EL (cell line): ENCODE measurements around the gene ZNF335.
A peak's percentile ranks its signal among the peaks of the same experiment; 100 is the strongest.
"Not testable (repeated sequence)": the region's sequence is repeated elsewhere in the genome, so short reads cannot be mapped to it uniquely, and the experiment has no call there.

Source experiments
- DNase-seq: peaks from one replicate; pipeline ENCODE4 v3.0.0-alpha.2; 2016

Gene ZNF335

DNA sequence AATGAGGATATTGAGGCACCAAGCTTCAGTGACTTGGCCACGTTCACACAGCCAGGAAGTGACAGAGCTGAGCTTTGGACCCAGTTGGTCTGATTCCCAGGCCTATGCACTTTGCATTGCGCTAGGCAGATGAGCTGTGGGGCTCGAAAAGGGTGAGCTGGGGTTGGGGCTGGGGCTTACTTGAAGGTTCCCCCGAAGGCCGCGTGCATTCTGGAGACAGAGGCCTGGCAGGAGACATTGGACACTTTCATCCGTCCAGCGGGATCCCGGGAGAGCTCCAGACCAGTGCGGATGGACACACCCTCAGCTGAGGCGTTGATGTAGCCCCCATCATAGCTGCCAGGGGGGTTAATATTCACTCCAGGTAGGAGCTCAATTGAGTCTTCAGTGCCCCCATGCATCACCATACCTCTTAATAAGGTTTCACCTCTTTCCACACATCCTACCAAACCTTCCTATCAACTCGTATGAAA lies 62.6 kb downstream of the ZNF335 start:
- no peak for DNase-seq

DNA sequence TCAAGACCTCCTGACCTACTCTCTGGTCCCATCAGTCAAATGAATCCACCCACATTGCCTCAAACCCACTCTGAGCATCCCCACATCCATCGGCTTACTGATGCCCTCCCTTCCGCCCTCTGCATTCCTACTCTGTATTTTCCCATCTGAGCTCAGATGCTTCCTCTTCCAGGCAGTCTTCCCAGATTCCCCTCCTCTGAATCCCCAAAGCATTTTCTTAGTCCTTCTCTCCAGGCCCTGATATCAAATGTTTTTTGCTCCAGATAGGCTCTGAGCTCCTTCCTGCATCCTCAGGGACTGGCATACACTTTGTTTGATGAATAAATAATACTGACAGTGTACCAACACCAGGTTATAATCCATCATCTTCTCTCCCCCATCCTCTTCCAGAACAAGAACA lies 63.9 kb downstream of the ZNF335 start:
- DNase-seq: no peak

DNA sequence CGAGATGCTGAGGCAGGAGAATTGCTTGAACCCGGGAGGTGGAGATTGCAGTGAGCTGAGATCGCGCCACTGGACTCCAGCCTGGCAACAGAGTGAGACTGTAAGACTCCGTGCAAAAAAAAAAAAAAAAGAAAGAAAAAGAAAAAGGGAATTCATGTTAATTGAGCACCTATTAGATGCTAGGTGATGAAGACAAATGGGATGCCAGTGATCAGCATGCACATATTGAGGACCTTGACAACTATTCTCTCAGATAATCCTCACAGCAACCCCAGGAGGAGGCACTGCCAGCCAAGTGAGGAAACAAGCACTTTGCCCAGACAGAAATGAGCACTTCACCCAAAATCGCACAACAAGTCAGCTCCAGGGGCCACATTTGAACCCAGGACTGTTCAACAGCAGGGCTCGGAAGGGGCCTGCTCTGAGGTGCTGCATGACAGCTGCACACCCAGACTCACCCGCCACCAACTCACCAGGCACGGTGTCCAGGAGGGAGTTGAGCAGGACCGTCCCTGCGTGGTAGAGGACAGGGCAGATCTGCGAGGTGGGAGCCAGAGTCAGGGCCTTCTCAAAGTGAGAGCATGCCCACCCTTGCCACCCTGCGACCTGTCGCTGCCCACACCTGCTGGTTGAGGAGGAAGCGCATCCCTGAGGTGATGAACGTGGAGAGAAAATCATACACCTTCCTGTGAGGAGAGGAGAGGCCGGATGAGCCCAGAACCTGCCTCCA lies 64.6 kb downstream of the ZNF335 start:
- no peak for DNase-seq

DNA sequence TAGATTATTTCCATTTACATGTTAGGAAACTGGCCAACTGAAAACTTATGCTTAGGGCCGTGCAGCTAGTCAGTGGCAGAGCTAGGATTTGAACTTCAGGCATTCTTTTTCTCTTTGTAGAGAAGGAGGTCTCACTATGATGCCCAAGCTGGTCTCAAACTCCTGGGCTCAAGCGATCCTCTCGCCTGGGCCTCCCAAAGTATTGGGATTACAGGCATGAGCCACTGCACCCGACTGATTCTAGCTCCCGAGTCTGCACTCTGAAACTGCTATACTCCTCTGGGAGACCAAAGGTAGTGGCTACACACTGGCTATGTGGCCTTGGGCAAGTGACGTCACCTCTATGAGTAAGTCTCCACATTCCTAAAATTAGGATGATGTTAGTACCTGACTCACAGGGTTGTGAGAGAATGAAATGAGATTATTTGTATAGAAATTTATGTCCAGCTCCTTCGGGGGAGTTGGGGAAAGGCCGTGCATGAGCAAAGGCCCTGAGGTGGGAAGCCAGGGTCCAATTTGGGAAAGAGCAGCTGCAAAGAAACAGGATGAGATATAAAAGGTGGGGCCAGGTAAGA lies 66.4 kb downstream of the ZNF335 start:
- DNase-seq: peak; percentile 96

DNA sequence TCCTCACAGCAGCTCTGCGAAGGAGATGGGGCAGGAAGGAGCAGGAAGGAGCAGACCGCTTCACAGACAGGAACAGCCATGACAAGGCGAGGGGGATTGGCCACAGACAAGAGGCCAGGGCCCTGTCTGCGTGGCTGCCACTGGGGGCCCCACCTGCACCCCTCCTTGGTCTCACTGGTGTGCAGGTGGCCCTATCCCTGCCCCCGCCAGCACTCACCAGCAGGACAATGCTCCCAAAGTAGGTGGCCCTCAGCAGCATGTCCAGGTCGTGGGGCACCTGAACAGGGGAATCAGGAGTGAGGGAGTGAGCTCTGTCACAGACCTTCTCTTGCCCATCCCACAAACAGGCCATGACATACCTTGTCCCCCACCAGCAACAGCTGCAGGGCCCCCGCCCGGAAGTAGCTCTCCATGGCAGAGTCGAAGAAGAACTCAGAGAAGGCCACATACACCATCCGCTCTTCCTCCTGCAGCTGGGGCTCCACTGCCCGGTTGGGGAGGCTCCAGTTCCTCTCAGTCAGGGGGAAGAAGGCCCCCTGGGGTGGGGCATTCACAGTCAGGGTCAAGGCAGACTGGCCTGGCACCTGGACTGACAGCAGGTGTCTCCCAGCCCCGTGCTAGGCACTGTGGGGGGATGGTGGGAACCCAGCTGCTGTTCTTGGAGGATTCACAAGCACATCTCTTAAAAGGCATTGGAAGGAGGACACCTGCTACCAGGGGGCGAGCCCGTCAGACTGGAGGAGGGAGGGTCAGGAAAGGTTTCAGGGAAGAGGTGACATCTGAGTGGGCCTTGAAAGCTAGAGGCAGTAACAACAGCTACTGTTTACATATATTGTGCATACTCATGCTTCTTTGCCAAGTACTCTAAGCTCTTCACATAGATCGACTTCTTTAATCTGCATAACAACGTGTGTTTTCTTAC lies 67.2 kb downstream of the ZNF335 start:
- no peak for DNase-seq

DNA sequence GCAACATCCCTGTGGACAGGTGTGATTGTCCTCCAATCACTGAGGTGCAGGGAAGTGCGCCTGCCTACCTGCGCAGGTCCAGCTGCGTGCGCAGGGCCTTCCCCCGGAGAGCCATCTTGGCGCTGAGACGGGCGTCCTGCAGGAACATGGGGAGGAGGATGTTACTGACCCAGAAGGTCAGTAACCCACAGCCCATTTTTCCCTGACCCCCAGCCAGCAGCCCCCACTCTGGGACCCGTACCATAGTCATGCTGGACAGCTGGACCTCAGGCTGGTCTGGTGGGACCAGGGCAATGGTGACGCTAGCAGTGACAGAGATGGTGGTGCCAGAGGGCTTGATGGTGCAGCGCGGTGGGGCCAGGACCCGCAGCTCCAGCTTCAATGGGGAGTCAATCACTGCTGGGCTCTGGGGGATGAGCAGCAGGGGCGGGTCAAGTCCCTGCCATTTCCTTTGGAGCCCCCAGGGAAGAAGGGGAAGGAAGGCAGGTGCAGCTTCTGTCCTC lies 69.8 kb downstream of the ZNF335 start:
- no peak for DNase-seq

DNA sequence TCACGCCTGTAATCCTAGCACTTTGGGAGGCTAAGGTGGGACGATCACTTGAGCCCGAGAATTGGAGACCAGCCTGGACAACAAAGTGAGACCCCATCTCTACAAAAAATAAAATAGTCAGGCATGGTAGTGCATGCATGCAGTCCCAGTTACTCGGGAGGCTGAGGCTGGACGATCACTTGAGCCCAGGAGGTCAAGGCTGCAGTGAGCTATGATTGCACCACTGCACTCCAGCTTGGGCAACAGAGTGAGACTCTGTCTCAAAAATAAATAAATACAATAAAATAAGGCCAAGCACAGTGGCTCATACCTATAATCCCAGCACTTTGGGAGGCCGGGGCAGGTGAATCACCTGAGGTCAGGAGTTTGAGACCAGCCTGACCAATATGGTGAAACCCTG lies 70.7 kb downstream of the ZNF335 start:
- DNase-seq: not testable (repeated sequence)

DNA sequence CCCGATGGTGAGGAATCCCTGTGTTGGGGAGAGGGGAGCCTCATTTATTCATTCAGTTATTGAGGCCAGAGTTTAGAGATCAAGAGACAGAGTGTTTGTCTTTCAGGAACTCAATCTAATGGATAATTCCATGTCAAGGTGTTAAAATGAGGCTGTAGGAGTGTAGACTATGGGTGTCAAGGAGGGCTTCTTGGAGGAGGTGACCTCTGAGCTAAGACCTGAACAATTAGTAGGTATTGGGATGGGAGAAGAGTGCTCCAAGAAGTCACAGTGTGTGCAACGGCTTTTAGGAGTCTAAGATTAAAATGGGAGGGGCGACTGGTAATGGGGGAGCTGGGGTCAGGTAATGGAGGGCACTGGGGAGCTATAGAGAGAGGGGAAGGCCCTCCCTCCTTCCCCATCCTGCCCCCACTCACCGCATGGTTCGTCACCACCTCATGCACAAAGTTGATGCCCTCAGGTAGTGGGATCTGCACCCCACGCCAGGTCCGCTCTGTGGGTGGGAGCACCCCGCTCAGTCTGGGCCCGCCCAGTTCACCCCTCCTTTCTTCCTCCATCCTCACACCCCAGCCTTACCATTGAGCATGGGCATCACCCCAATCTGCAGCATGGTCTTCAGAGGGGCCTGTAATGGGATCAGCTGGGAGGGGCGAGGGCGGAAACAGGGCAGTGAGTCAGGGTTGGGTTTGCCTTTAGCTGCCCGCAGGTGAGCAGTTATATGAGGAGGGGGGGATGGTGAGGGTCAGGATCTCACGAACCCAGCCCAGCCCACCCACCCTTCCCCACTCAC lies 72.8 kb downstream of the ZNF335 start:
- no peak for DNase-seq
